Adrenal gland (tissue), 5 donors: ENCODE data around the gene GPC3.

Experiments used
- POLR2A ChIP-seq, 2 donors: fragments of 450-650 bp; IDR thresholded peaks; one replicate each; pipeline ENCODE4 v1.6.1; 2017; ENCODE audit warnings: antibody characterized with exemption in 2 of 2, mild to moderate bottlenecking in 2 of 2, moderate library complexity in 1 of 2
- TF ChIP-seq, protein P1 (sequence below), 6 experiments: fragments of 450-650 bp in 4 of 6; fragments of 200-600 bp in 2 of 6; sonication (generic) in 1 of 6; IDR thresholded peaks; 1 replicate in 5 of 6; 2 replicates in 1 of 6; pipeline versions ENCODE4 v1.5.1 to v1.8.0; 2016 to 2021; ENCODE audit warnings: antibody characterized with exemption in 6 of 6, mild to moderate bottlenecking in 2 of 6, moderate library complexity in 1 of 6
- donor health status: DM: no; HTN: no; CAD: no.

- TF ChIP-seq, protein P1, sequence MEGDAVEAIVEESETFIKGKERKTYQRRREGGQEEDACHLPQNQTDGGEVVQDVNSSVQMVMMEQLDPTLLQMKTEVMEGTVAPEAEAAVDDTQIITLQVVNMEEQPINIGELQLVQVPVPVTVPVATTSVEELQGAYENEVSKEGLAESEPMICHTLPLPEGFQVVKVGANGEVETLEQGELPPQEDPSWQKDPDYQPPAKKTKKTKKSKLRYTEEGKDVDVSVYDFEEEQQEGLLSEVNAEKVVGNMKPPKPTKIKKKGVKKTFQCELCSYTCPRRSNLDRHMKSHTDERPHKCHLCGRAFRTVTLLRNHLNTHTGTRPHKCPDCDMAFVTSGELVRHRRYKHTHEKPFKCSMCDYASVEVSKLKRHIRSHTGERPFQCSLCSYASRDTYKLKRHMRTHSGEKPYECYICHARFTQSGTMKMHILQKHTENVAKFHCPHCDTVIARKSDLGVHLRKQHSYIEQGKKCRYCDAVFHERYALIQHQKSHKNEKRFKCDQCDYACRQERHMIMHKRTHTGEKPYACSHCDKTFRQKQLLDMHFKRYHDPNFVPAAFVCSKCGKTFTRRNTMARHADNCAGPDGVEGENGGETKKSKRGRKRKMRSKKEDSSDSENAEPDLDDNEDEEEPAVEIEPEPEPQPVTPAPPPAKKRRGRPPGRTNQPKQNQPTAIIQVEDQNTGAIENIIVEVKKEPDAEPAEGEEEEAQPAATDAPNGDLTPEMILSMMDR (IDR thresholded peaks at IDR 0.05) = no peak
- no peak for TF ChIP-seq POLR2A (IDR thresholded peaks at IDR 0.05)
Measured at GRCh38 chrX:133636009-133636408, 349.4 kb downstream of the GPC3 start.
